GM21737 (cell line): ENCODE measurements around the gene VAV2.

Experiments
- ATAC-seq: cut with Tn5 transposase; IDR thresholded peaks from one replicate; pipeline ENCODE4 v1.9.1; 2021; ENCODE audit warnings: mild to moderate bottlenecking, moderate library complexity; ENCODE audit not compliant: unreplicated experiment

Gene VAV2

DNA sequence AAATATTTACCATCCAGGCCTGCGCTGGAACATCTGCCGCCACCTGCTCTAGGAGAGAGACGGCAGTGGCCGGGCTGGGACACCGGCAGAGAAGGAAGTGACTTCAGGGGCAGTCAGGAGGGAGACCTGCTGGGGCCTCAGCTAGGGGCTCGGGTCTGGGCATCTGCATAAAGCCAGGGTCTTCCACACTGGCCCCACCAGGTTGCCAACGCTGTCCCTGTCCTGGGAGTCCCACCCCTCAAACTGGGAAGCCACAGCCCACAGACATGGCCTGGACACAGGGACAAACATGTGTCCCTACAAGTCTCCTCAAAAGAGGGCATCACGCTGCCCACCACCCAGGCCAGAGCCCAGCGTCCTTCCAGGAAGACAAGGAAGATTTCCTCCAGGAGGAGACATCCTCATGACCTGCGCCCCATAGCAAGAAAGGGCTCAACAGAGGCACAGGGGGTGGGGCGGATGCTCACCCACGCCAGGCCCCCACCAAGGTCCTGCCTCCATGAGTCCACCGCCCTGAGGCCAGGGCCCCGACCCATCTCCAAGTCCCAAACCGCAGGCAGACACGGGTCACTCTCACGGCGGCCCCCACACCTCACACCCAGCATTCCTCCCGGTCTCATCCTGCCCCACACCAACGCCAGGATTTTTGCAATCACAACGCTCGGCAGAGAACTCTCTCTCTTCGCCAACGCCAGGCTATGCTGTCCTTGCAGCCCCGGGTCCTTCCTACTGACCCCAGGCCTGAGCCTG is 9.0 kb downstream of the VAV2 start:
- ATAC-seq = no peak

DNA sequence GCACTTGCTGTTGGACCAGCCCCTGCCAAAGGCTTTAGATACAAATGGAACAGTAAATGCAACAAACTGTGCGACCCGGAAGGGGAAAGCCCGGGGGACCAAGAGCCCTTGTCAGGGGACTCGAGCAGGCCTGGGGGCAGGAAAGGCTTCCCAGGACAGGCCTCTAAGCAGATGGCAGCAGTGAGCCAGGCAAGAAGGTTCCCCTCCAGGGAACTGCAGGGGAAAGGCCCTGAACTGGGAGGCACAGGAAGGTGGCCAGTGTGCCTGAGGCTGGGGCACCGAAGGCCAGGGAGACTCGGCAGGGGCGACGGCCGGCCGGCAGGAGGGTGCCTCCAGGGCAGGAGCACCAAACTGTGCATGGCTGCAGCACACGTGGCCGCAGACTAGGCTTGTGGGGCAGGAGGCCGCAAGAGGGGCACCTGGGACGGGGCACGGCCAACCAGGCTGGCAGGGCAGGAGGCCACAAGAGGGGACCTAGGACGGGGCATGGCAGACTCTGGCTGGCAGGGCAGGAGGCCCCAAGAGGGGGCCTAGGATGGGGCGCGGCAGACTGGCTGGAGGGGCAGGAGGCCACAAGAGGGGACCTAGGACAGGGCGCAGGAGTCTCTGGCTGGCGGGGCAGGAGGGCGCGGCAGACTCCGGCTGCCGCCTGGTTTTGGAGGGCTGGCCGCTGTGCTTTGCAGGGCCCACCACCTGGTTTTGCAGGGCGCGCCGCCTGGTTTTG is 10.0 kb downstream of the VAV2 start:
- no peak for ATAC-seq

DNA sequence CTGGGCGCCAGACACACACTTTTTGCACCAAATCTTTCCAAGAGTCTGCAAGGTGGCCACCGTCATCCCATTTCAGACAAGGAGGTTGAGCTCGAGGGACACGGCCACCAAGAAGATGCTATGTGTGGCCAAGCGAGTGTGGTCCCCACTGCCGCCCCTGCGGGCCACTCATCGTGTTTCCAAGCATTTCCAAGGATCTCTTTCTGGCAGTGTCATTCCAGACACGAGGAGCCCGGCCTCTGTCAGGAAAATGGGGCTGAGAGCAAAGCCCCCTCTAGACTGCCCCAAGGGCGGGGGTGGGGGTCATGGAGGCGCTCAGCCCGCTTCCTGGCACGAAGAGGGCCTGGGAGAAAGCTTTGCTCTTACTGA is 10.6 kb downstream of the VAV2 start:
- ATAC-seq = no peak

DNA sequence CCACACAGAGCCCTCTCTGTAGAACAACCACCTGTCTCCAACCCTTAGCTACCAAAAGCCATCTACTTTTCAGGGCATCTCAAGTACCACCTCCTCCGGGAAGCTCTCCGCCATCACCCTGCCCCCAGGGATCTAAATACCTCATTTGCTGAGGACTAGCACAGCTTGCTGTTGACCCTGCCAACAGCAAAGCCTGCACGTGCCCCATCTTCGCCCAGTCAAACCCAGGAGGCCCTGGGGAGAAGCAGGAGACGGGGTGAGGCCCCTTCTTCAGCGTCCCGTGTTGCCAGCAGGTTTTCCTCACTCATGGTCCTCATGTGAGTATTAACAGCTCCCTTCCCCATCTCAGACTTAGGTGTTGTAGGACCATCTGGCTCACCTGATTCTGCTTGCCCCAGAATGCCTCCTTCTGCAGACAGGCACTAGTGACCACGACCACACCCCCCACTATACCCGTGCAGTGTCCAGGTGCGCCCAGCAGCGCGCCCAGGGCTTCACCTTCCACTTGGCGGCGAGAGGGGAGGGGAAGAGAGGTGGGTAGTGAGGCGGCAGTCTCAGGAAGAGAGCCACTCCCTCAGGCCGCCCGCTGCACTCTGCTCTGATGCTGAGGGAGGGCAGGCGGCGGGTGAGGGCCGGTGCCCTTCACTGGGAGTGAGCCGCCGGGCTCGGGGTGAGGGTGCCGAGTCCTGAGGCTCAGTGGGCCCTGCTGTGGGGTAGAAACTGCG is 11.1 kb downstream of the VAV2 start:
- ATAC-seq = no peak

DNA sequence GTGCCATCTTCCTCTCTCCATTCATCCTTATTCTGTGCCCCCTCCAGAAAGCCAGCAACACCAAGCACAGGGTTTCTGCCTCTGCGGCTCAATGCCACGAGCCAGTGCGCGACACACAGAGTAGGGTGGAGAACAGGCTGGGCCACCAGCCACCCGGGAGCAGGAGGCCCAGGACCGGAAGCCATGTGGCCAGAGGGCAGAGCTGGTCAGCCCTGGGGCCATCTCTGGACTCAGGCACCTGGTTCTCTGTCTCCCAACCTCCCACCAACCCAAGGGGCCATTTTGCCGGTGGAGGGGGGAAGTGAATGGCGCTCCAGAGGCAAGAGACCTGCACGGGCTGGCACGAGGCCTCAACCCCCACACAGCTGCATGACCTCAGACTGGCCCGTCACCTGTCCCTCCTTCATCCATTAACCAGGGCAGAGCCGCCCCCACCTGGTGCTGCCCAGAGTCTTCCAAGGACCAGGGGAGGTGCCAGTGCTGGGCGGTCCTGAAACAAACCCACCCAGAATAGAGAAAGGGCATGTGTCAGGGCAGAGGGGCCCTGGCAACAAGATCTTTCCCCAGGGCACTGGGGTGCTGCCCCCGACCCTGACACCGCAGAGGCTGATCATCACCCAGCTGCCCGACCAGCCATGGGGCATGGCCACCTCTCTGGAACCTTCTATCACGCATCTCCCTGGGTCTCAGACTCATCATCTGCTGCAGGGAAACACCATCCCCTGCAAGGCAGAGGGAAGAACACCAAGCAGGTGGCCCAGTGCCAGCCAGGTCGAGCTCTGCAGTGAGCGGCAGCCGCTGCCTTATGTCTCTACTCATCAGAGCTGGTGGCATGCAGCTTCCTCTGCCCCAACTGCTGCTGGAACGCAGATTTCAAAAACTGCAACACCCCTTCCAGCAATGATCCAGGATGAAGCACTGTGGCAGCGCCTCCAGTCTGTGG is 11.9 kb downstream of the VAV2 start:
- ATAC-seq = no peak

DNA sequence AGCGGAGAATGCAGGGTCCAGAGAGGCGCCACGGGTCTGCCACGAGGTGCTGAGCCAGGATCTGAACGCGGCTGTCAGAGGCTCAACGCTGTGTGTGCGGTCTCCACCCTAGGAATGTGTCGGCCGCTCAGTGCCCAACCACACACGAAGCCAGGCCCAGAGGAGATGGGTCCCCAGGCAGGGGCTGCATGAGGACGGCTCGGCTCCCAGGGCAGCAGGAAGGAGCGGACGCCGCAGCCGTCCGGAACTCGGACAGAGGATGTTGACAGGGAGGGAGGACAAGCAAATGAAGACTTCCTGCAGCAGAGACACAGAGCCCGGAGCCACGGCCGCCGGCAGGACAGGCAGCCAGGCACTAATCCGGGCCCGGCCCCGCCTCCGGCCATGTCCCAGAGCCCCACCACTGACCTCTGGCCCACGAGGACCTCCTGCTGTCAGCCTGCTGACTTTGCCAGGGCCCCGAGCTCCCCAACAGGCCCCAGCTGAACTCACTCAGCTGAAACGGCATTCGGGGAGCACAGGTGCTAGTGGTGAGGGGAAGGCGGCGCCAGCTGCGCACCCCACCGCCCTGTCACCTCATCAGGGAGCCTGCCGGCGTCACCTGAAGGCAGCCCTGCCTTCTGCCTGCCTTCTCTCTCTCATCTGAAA is 12.7 kb downstream of the VAV2 start:
- no peak for ATAC-seq

DNA sequence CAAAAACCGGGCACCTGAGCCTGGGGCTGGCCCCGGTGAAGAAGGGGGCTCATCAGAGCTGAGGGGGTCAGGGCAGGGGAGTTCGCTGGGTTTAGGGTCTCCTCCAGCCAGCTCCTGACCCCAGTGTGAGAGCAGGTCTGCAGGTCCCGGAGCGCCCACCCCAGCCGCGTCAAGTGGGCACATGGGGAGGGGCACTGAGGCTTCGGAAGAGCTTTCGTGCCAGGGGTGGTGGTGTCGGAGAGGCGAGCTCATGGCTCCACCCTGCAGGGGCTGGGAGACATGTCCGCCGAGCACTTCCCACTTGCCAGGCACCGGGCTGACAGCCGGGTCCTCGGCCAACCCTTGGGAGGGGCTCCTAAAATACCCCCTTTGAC is 13.2 kb downstream of the VAV2 start:
- no peak for ATAC-seq

DNA sequence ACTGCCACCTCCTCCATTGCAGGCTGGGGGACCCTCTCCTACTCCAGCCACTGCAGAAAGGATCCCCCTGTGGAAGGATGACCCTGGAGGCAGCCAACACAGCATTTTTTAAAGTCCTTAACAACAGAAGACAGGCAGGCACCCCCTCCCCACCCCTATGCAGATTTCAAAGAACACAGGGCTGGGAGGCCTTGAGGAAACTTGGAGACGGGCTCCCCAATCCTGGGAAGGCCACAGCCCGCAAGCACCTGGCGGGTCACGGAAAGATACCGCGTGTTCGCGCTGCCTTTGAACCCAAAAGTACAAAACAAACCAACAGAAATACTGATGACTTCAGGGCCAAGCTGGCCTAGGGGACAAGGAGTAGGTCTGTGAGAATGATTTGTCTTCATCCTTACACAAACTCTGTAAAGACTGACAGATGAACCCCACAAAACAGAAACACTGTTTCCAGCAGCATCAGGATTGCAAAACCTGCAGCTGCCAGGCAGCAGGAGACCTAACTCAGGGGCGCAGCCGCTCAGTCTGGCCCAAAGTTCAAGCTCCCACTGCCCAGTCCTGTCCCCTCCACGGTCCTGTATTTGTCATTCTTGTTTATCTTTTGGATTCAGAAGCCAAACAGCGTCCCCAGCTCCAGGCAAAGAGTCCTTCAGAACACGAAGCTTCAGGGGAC is 13.8 kb downstream of the VAV2 start:
- no peak for ATAC-seq

DNA sequence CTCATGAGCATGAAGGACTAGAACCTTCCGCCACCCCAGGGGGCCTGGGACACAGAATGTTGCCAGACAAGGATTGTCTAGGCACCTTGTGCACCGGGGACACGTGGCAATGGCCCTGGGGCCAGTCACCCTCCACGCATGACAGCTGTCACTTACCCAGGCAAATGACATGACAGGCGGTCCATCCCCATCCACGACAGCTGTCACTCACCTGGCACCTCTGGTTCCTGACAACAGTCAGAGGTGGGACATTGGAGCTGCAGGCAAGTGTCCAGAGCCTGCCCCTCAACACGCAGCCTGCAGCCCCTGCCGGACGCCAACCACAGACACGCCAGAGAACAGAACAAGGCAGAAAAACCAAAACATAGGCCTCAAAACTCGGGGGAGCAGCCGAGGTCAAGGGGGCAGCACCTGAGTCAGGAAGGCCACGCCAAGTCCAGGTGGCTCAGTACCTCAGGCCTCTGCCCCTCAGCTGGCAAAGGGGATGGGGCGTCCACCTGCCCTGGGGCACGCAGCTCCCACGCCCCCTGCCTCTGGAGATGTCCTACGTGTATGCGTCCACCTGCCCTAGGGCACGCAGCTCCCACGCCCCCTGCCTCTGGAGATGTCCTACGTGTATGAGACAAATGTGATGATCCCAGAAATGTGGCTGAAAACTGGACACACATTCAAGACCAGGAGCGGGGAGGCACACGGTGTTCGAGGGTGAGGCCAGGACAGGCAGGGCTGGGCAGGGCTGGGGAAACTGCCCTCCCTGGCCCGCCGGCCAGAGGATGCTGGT is 14.5 kb downstream of the VAV2 start:
- no peak for ATAC-seq

DNA sequence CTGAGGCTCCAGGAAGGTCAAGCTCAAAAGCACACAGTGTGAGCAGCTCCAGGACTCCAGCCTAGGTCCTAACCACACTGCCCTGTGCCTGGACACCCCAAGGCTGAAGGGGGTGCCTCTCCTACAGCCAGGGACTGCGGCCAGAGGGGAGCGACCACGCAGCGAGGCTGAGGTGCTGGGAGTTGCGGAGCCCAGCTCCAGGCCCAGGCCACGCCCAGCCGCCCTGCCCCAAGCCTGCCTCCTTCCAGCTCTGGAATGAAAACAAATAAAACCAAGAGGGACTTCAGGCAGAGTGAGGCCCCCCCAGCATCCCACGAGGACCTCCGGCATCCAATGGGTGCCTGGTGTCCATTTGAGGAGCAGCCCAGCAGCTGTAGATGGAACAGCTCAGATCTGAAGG is 15.2 kb downstream of the VAV2 start:
- no peak for ATAC-seq

DNA sequence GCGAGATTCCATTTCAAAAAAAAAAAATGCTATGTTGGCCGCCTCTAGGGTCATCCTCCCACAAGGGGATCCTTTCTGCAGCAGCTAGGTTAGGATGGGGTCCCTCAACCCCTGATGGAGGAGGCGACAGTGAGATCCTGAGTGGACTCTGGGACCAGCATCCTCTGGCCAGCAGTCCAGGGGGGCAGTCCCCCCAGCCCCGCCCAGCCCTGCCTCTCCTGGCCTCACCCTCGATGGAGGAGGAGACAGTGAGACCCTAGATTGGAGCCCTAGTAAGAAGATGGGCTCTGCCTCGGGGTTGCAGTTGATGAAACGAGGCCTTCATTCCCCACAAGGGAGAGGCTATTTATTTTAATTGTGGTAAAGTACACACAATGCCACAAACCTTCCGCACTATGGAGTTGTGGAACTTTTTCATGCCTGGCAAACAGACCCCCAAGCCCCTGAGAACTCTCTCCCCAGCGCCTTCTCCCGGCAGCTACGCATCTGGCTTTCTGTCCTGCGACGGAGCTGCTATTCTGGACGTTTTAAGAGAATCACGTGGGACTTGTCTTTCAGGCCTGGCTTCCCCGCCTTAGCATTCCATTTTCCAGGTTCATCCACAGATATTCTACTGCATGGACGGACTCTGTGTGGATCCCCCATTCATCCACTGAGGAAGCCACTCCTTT is 15.8 kb downstream of the VAV2 start:
- no peak for ATAC-seq

DNA sequence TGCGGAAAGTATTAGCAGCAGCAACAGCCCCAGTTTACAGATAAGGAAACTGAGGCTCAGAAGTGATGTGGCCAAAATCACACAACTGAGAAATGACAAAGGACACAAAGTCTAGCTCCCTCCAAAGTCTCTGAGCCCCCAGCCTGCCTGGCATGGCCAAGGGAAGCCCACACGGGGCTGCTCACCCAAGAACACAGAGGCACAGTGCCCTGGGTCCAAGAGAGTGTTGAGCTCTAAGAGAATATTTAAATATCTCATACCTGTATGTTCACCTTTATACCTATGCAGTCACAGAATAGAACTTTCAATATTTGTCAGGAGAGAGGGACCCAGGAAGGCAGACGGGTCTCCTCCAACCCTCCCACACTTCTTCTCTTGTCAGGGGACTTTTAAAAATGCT is 16.6 kb downstream of the VAV2 start:
- no peak for ATAC-seq

DNA sequence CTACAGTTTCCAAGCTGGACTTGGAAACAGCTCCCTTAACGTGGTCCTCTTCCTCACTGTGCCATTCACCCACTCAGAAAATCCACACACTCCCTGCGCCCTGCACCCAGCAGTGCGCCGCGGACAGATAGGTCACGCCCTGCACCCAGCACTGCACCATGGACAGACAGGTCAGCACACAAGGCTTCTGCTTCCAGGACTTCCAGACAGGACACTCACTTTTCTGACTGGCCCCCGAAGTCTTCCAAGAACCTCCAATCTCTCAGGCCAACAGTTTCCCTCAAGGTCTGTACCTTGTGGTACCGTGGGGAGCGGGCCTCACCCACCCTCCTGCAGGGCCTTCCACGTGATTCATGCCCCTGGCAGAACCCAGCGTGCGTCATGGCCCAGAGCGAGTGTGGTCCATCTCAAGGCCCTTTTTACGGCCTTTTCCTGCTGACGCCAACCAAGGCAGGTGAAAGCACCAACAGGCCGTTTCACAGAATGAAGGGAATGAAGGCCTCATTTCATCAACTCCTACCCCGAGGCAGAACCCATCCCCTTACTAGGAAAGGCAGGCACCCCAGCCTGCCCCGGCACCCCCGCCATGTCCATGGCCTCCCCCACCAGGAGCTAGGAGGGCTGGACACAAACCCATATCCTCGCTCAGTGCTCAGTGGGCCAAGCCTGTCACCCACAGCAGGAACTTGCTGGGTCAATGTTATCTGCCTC is 17.3 kb downstream of the VAV2 start:
- no peak for ATAC-seq

DNA sequence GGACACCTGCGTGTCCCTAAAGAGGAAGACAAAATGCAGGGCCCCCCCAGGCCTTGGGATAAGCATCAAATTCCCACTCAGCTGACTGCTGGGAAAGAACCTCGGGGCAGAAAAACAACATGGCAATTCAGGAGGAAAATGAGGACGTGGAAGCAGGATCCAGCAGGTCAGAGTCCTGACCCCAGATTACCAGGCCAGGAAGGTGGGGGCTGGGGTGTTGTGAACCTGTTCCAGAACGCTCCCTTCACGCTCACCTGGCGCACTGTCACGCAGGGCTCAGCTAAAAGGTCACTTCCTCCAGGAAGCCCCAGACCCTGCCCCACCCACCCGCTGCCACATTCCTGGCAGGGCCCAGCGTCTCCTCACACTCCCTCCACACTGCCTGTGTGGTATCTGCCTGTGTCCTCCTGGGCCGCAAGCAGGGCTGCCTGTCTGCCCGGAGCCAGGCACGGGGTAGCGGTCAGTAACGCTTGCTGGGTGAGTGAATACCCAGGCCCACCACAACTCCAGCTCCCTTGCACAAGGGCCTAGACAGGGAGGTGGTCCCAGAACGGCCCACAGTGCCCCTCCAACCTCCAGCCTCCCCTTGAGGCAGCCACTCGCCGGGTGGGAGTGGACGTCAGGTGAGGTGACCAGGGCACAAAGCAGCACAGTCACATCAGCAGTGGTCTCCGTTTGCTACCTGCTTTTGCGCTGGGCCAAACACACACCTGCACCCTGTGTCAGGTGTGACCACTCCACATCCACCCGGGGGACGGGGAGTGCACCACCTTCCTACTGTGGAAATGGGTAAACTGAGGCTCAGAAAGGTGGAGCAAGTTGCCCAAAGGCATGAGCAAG is 18.1 kb downstream of the VAV2 start:
- no peak for ATAC-seq

DNA sequence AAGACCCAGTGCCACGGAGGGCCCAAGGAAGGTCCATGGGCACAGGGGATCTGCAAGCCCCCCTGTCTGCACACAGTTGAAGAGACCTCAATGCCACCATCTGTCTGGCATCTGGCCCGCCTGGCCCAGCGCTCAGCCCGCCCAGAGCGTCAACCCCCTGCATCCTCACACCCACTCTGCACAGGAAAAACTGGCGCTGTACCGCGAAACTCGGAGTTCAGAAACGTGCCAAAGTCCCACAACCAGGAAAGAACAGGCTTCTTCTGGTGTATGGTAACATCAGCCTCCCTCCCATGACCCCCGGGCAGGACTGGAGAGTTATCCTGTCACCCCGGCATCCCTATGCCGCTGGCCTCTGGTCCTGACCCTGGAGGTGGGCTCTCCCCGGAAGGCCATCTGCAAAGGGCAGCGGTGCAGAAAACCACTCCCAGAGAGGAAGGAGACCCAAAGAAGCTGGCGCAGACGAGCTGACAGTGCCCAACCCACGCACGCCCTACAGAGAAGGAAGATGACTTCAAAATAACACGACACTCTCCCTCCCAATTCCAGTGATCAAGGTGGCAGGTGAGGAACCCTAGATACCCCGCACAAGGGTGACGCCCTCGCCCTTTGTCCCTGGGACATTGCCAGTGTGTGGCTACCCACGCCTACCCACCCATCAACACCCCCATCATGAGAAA is 18.9 kb downstream of the VAV2 start:
- ATAC-seq = no peak
